Measurements from ENCODE around the gene PUM2. TPM values are rescaled to one million over a fixed set of nuclear protein-coding genes. Genes with fewer than 3 reads are reported as not detected.
"Not testable (repeated sequence)": the region's sequence is repeated elsewhere in the genome, so short reads cannot be mapped to it uniquely, and the experiment has no call there.

PUM2 gene
- total and polyA plus RNA-seq, 2 of the 8 experiments (the other 6 are each of a cell fraction or from before 2014, with no cell fraction given) = 46.6 to 114 TPM

- TF ChIP-seq GABPA (IDR thresholded peaks at IDR 0.05; ENCODE audit: borderline replicate concordance, insufficient read depth, low read length) = peak; percentile 62; the same call in 1 of the 2 replicates
- TF ChIP-seq ATF2 (IDR thresholded peaks at IDR 0.05; ENCODE audit: low read length) = no peak
Measured at GRCh38 chr2:20241973-20242726, 108.5 kb downstream of the PUM2 start (continued).

- H3K4ac ChIP-seq (replicated peaks; ENCODE audit: insufficient read length, low read depth, low read length); H3K9me3 ChIP-seq (ENCODE audit: insufficient read depth in 2 of 2, low read depth in 1 of 2, low read length in 1 of 2); H3K36me3 ChIP-seq (ENCODE audit: control insufficient read depth in 2 of 4, insufficient read depth in 4 of 4, low read length in 3 of 4); H2BK5ac ChIP-seq (ENCODE audit: low read depth, low read length); H4K5ac ChIP-seq (ENCODE audit: insufficient read length, low read depth, low read length); H2BK120ac ChIP-seq (replicated peaks; ENCODE audit: low read depth, low read length); H2AK5ac ChIP-seq (ENCODE audit: low read depth, low read length); H3K4me2 ChIP-seq (ENCODE audit: insufficient read depth in 1 of 2, low read depth in 2 of 2, low read length in 2 of 2); H4K20me1 ChIP-seq (replicated peaks in 1 of 2; ENCODE audit: control insufficient read depth in 1 of 2, insufficient read depth in 2 of 2, low read length in 2 of 2); H4K8ac ChIP-seq (ENCODE audit: extremely low read depth, insufficient read depth, low read length); H3K23ac ChIP-seq (ENCODE audit: insufficient read length); H2BK15ac ChIP-seq (ENCODE audit: low read length); FAIRE-seq; H3K14ac ChIP-seq (ENCODE audit: insufficient read length); H3K56ac ChIP-seq (replicated peaks; ENCODE audit: insufficient read length, low read depth, low read length); DNase-seq (ENCODE audit: low read depth in 1 of 2, low spot score in 2 of 2); H2BK12ac ChIP-seq (ENCODE audit: low read depth, low read length); H2BK20ac ChIP-seq (ENCODE audit: low read length); H3K27me3 ChIP-seq (replicated peaks in 1 of 4; ENCODE audit: control insufficient read depth in 3 of 4, extremely low read depth in 1 of 4, insufficient read depth in 3 of 4, low read length in 3 of 4); H4K91ac ChIP-seq (replicated peaks; ENCODE audit: insufficient read length, low read length); H3K27ac ChIP-seq (ENCODE audit: low read depth, low read length); H3K79me2 ChIP-seq (ENCODE audit: control insufficient read depth in 1 of 2, insufficient read depth in 2 of 2, low read length in 2 of 2); H3K23me2 ChIP-seq (ENCODE audit: low read depth, low read length); H3K9ac ChIP-seq (replicated peaks in 1 of 4; ENCODE audit: extremely low read depth in 1 of 4, low read depth in 3 of 4, low read length in 3 of 4); H3K79me1 ChIP-seq (ENCODE audit: low read depth, low read length); H3K4me3 ChIP-seq (ENCODE audit: extremely low read depth in 1 of 4, insufficient read depth in 2 of 4, low read depth in 3 of 4, low read length in 4 of 4); H2AFZ ChIP-seq (ENCODE audit: low read length); H3K18ac ChIP-seq (ENCODE audit: extremely low read depth, low read length): not testable (repeated sequence)
- ChIA-PET CTCF (ENCODE audit: partially characterized antibody) (interaction anchor here (0.6 to 5.2 kb wide), 13 partner anchors 7 to 225 kb away, joined by 3 to 63 read pairs (median 6); partner anchors contain the start of gene SDC1), POLR2A (ENCODE audit: partially characterized antibody) (interaction anchor here (0.7 to 1.0 kb wide), 2 partner anchors 9 to 15 kb away, joined by 3 to 4 read pairs; partner anchors contain the start of gene SDC1)
- 91% methylated on average over 6 of the region's 6 CpGs; no CpG with 5 or more reads in 1 of the 2 experiments for WGBS, 2 experiments (ENCODE audit: extremely low coverage in 1 of 2, insufficient coverage in 1 of 2, insufficient read length in 1 of 2, insufficient replicate concordance in 2 of 2, low coverage in 1 of 2, low lambda C conversion rate in 2 of 2, missing lambda C conversion rate in 1 of 2)
- H3K4me1 ChIP-seq (replicated peaks in 1 of 4; ENCODE audit: control insufficient read depth in 3 of 4, insufficient read depth in 4 of 4, low read length in 3 of 4) = peaks cover 2 to 11% (median 4%) of the 10 kb centered on the region in 4 experiments; a peak in 5 of 7 replicates
Measured at GRCh38 chr2:20240291-20240690, 110.4 kb downstream of the PUM2 start.

Measured in H1 (cell line).